GM12878 (cell line): Measurements from ENCODE around the gene CTNNBIP1. TPM values are rescaled to one million over a fixed set of nuclear protein-coding genes. Genes with fewer than 3 reads are reported as not detected.

Experiments used
- ATAC-seq: fragments of 200-7000 bp; cut with Tn5 transposase; 3 replicates; pipeline ENCODE4 v1.9.1; 2020; ENCODE audit warnings: mild to moderate bottlenecking, moderate library complexity
- BruUV-seq: library from RNA; stranded (reverse); fragments of 400-500 nt; replicated peaks from 2 replicates; lab custom pipeline; 2021; lab: Mats Ljungman, UMichigan
- CTCF ChIA-PET: fragments of 300-600 bp; sonication (Branson Sonifier 250); formaldehyde crosslinking; extraction: SDS; loops from one replicate; lab custom pipeline; 2021; ENCODE audit warnings: inconsistent platforms; lab: Yijun Ruan, JAX
- POLR2A ChIA-PET: fragments of 350-600 bp; formaldehyde crosslinking; extraction: SDS; loops from one replicate; lab custom pipeline; 2021; ENCODE audit warnings: inconsistent platforms; lab: Charles Lee
- RAD21 ChIA-PET: fragments of 300-600 bp; sonication (Branson Sonifier 250); formaldehyde crosslinking; loops from one replicate; lab custom pipeline; 2023; ENCODE audit warnings: antibody characterized with exemption; ENCODE audit not compliant: unreplicated experiment; lab: Charles Lee
- SMC1A ChIA-PET: fragments of 300-600 bp; sonication (Branson Sonifier 250); formaldehyde crosslinking; loops from one replicate; lab custom pipeline; 2023; ENCODE audit not compliant: unreplicated experiment, uncharacterized antibody; lab: Charles Lee
- DNase-seq: peaks from one replicate; pipeline ENCODE4 v3.0.0-alpha.2; 2011; ENCODE audit warnings: low read depth, low spot score
- FAIRE-seq: peaks from 3 replicates; lab custom pipeline; 2011; peaks lifted over from hg19 to GRCh38; lab: Jason Lieb, UNC
- H2AFZ ChIP-seq: 2 replicates; pipeline ENCODE4 v1.6.0; 2011; ENCODE audit warnings: low read depth, low read length, control low read depth; ENCODE audit not compliant: control insufficient read depth
- H3K27ac ChIP-seq: 2 replicates; pipeline ENCODE4 v1.5.1; 2011; ENCODE audit warnings: control low read depth; ENCODE audit not compliant: control insufficient read depth, insufficient read depth
- H3K27me3 ChIP-seq, 2 experiments: replicated peaks in 1 of 2; 2 replicates each; pipeline versions ENCODE4 v1.6.0 to v1.6.1; 2011; ENCODE audit warnings: low read length in 1 of 2; ENCODE audit not compliant: control insufficient read depth in 2 of 2, insufficient read depth in 2 of 2
- H3K36me3 ChIP-seq, 2 experiments: 2 replicates each; pipeline ENCODE4 v1.5.1; 2011; ENCODE audit warnings: low read length in 1 of 2; ENCODE audit not compliant: control insufficient read depth in 2 of 2, insufficient read depth in 2 of 2
- H3K4me1 ChIP-seq: 2 replicates; pipeline ENCODE4 v1.6.1; 2011; ENCODE audit warnings: mild to moderate bottlenecking, low read length, moderate library complexity, mixed read lengths; ENCODE audit not compliant: control insufficient read depth, insufficient read depth
- H3K4me2 ChIP-seq: 2 replicates; pipeline ENCODE4 v1.6.0; 2011; ENCODE audit warnings: control low read depth; ENCODE audit not compliant: control insufficient read depth, insufficient read depth
- H3K4me3 ChIP-seq: fragments of 200-600 bp; sonication (generic); 2 replicates; pipeline ENCODE4 v1.5.1; 2016
- H3K79me2 ChIP-seq: 2 replicates; pipeline ENCODE4 v1.6.0; 2011; ENCODE audit warnings: low read length; ENCODE audit not compliant: control insufficient read depth, insufficient read depth
- H3K9ac ChIP-seq: 2 replicates; pipeline ENCODE4 v1.8.0; 2011; ENCODE audit warnings: low read length, control low read depth, mixed read lengths; ENCODE audit not compliant: control insufficient read depth, insufficient read depth
- H3K9me3 ChIP-seq: replicated peaks from 3 replicates; pipeline ENCODE4 v1.5.1; 2011; ENCODE audit warnings: mild to moderate bottlenecking, low read length; ENCODE audit not compliant: control insufficient read depth, insufficient read depth
- H4K20me1 ChIP-seq: 2 replicates; pipeline ENCODE4 v1.6.0; 2011; ENCODE audit not compliant: control insufficient read depth, insufficient read depth
- ELK1 ChIP-seq: IDR thresholded peaks from 2 replicates; pipeline ENCODE4 v1.6.1; 2012; ENCODE audit warnings: low read depth, low read length, improper control_type of control experiment
- IKZF1 ChIP-seq: fragments of 450-650 bp; conservative IDR thresholded peaks from 2 replicates; pipeline ENCODE4 v1.6.1; 2017; ENCODE audit warnings: antibody characterized with exemption, mild to moderate bottlenecking
- JUND ChIP-seq: IDR thresholded peaks from 2 replicates; pipeline ENCODE4 v1.6.1; 2012; ENCODE audit warnings: low read depth, mild to moderate bottlenecking, low read length, improper control_type of control experiment, moderate library complexity
- ZBTB40 ChIP-seq: fragments of 450-650 bp; IDR thresholded peaks from 2 replicates; pipeline ENCODE4 v1.6.1; 2016; ENCODE audit warnings: mild to moderate bottlenecking, moderate library complexity, borderline replicate concordance
- ZNF24 ChIP-seq: fragments of 450-650 bp; IDR thresholded peaks from 2 replicates; pipeline ENCODE4 v1.6.1; 2017; ENCODE audit warnings: antibody characterized with exemption, mild to moderate bottlenecking
- WGBS: methylation state at CpG from one replicate; pipeline ENCODE4 v1.1.6; 2016; ENCODE audit warnings: low lambda C conversion rate; ENCODE audit not compliant: insufficient replicate concordance, insufficient coverage; ENCODE audit errors: missing lambda C conversion rate; 5-methylcytosine and 5-hydroxymethylcytosine counted together
- in situ Hi-C: fragments of 300-500 bp; cut with MboI; formaldehyde crosslinking; loops from 9 replicates; pipeline ENCODE4 v1.14.3; 2018; ENCODE audit warnings: mixed read lengths
- intact Hi-C: fragments of 100-400 bp; cut with micrococcal nuclease; formaldehyde crosslinking; loops from one replicate; pipeline ENCODE4 v1.14.2; 2022; ENCODE audit not compliant: unreplicated experiment
- polyA plus RNA-seq, 11 experiments: library from polyadenylated mRNA; depleted of rRNA in 4 of 11; unstranded in 6 of 11; stranded (reverse) in 5 of 11; fragments of >200 nt; fragmentation: Nextera tagmentation in 4 of 11; fragmentation: Illumina TruSeq in 1 of 11; extraction: Ambion mirVana in 4 of 11; extraction: Trizol in 1 of 11; gene quantifications; 1 replicate in 1 of 11; 2 replicates in 10 of 11; pipeline versions ENCODE4 v1.2.1 to v1.2.3, GENCODE V29; 2011 to 2016; ENCODE audit warnings: inconsistent platforms in 2 of 11, missing spikeins in 2 of 11, low read depth in 1 of 11
- total RNA-seq, 4 experiments: library from RNA; depleted of rRNA in 3 of 4; stranded (reverse); fragments of >200 nt in 3 of 4; fragmentation: Illumina TruSeq in 1 of 4; extraction: Trizol in 1 of 4; gene quantifications; 2 replicates each; pipeline versions ENCODE4 v1.2.1 to v1.2.3, GENCODE V29; 2013 to 2021

The CTNNBIP1 gene
- total and polyA plus RNA-seq, 10 of the 15 experiments (the other 5 are each of a cell fraction or from before 2014, with no cell fraction given): 0.42 to 31.8 (median 10.8) TPM

GRCh38 chr1:9916452-9916851, 6.4 kb upstream of the CTNNBIP1 start:
- no peak overlapping the region for H2AFZ ChIP-seq
- in situ Hi-C loops (no loop called here), intact Hi-C loops (no loop called here)
- TF ChIP-seq ELK1 (no peak), ZBTB40 (no peak), ZNF24 (no peak), IKZF1 (no peak), JUND (no peak)
- no peaks in the 10 kb centered on the region for H3K27me3 ChIP-seq
- H3K4me1 ChIP-seq: peaks cover under 1% of the 10 kb centered on the region; the same call in 1 of the 2 replicates
- DNase-seq (no peak), FAIRE-seq (no peak), ATAC-seq (no peak)
- SMC1A ChIA-PET: interaction anchor here (0.6 kb wide), 1 partner anchor 541 kb away, joined by 3 read pairs; no protein-coding TSS in a partner anchor
- H3K4me2 ChIP-seq: no peak overlapping the region
- BruUV-seq: no TSS peak
- H3K9me3 ChIP-seq: no peaks in the 10 kb centered on the region
- 94% methylated on average over 2 of the region's 2 CpGs for WGBS
- RAD21 ChIA-PET: interaction anchor here (0.9 kb wide), 1 partner anchor 132 kb away, joined by 3 read pairs; no protein-coding TSS in a partner anchor
- H3K79me2 ChIP-seq: no peaks in the 10 kb centered on the region
- no peak overlapping the region for H3K27ac ChIP-seq
- no peaks in the 10 kb centered on the region for H3K36me3 ChIP-seq
- CTCF ChIA-PET: interaction anchor here (0.6 to 3.3 kb wide), 6 partner anchors 11 to 300 kb away, joined by 3 to 10 read pairs (median 4); no protein-coding TSS in a partner anchor
- H3K4me3 ChIP-seq: no peak overlapping the region
- no peaks in the 10 kb centered on the region for H4K20me1 ChIP-seq
- H3K9ac ChIP-seq: no peak overlapping the region
- POLR2A ChIA-PET: interaction anchor here (0.6 kb wide), 1 partner anchor 862 kb away, joined by 4 read pairs; no protein-coding TSS in a partner anchor
